Measurements from ENCODE around the gene EFCAB14. TPM values are rescaled to one million over a fixed set of nuclear protein-coding genes. Genes with fewer than 3 reads are reported as not detected.

EFCAB14 gene
- polyA plus RNA-seq, 1 donor from 2014 or later = 7.6 TPM

- Histone ChIP-seq H4K20me1 (ENCODE audit: insufficient read depth) (no peaks in the 10 kb centered on the region), H3K4me3 (ENCODE audit: low read length) (peak overlapping the region; percentile 97), H3K4me2 (ENCODE audit: low read length) (peak overlapping the region; percentile 91), H3F3A (ENCODE audit: insufficient read depth, low read length, poor library complexity, severe bottlenecking) (no peaks in the 10 kb centered on the region), H2AFZ (ENCODE audit: low read depth, low read length) (no peak overlapping the region), H3K9ac (ENCODE audit: low read length) (peak overlapping the region; percentile 83), H3K9me2 (ENCODE audit: insufficient read depth, low read length) (no peaks in the 10 kb centered on the region), H3K36me3 (ENCODE audit: insufficient read depth, low read length) (no peaks in the 10 kb centered on the region), H3K27ac (ENCODE audit: low read length) (no peak overlapping the region), H3K79me2 (replicated peaks; ENCODE audit: insufficient read depth, low read length) (peaks cover 11% of the 10 kb centered on the region), H3K27me3 (ENCODE audit: insufficient read depth, low read depth, low read length) (no peaks in the 10 kb centered on the region), H3K9me3 (ENCODE audit: low read length) (no peaks in the 10 kb centered on the region)
- TF ChIP-seq CTCF (IDR thresholded peaks at IDR 0.05; ENCODE audit: poor library complexity, severe bottlenecking) (no peak), POLR2AphosphoS5 (IDR thresholded peaks at IDR 0.05) (no peak), MXI1 (conservative IDR thresholded peaks at IDR 0.05; ENCODE audit: poor library complexity, severe bottlenecking) (no peak), EP300 (conservative IDR thresholded peaks at IDR 0.05; ENCODE audit: poor library complexity, severe bottlenecking) (no peak), RAD21 (conservative IDR thresholded peaks at IDR 0.05) (no peak), TAF1 (IDR thresholded peaks at IDR 0.05; ENCODE audit: low read depth) (no peak), REST (IDR thresholded peaks at IDR 0.05; ENCODE audit: borderline replicate concordance) (no peak), SMC3 (conservative IDR thresholded peaks at IDR 0.05; ENCODE audit: poor library complexity) (no peak), EZH2 (IDR thresholded peaks at IDR 0.05; ENCODE audit: borderline replicate concordance, insufficient read depth, low read length, poor library complexity, severe bottlenecking) (no peak)
These were observed 1.3 kb downstream of the EFCAB14 start for GRCh38 chr1:46717654-46718053.

GRCh38 chr1:46714976-46715375, 3.9 kb downstream of the EFCAB14 start:
- Histone ChIP-seq H3K27ac (ENCODE audit: low read length) (no peak overlapping the region), H3K27me3 (ENCODE audit: insufficient read depth, low read depth, low read length) (no peaks in the 10 kb centered on the region), H2AFZ (ENCODE audit: low read depth, low read length) (no peak overlapping the region), H3K4me3 (ENCODE audit: low read length) (no peak overlapping the region), H4K20me1 (ENCODE audit: insufficient read depth) (no peaks in the 10 kb centered on the region), H3K79me2 (replicated peaks; ENCODE audit: insufficient read depth, low read length) (peaks cover 11% of the 10 kb centered on the region), H3K9me2 (ENCODE audit: insufficient read depth, low read length) (no peaks in the 10 kb centered on the region), H3K4me2 (ENCODE audit: low read length) (no peak overlapping the region), H3K9ac (ENCODE audit: low read length) (no peak overlapping the region), H3F3A (ENCODE audit: insufficient read depth, low read length, poor library complexity, severe bottlenecking) (no peaks in the 10 kb centered on the region), H3K9me3 (ENCODE audit: low read length) (no peaks in the 10 kb centered on the region), H3K36me3 (ENCODE audit: insufficient read depth, low read length) (no peaks in the 10 kb centered on the region)
- TF ChIP-seq EZH2 (IDR thresholded peaks at IDR 0.05; ENCODE audit: borderline replicate concordance, insufficient read depth, low read length, poor library complexity, severe bottlenecking) = no peak
- TF ChIP-seq POLR2AphosphoS5 (IDR thresholded peaks at IDR 0.05) = no peak
- no peak for TF ChIP-seq SMC3 (conservative IDR thresholded peaks at IDR 0.05; ENCODE audit: poor library complexity)
- TF ChIP-seq REST (IDR thresholded peaks at IDR 0.05; ENCODE audit: borderline replicate concordance) = no peak

Data from neural cell (in vitro differentiated cells).